HEK293T (cell line): ENCODE data around the gene MAST3.
A peak's percentile ranks its signal among the peaks of the same experiment; 100 is the strongest.

ENCODE experiments used
- CTCF ChIA-PET: fragments of 350-600 bp; formaldehyde crosslinking; extraction: SDS; loops from one replicate; lab custom pipeline; 2021; ENCODE audit warnings: antibody characterized with exemption, inconsistent platforms; lab: Yijun Ruan, JAX
- POLR2A ChIA-PET: fragments of 350-600 bp; formaldehyde crosslinking; extraction: SDS; loops from one replicate; lab custom pipeline; 2020; ENCODE audit warnings: antibody characterized with exemption, inconsistent platforms; lab: Yijun Ruan, JAX
- DNase-seq: peaks from one replicate; pipeline ENCODE4 v3.0.0; 2012; ENCODE audit warnings: mixed read lengths; ENCODE audit errors: extremely low spot score
- ARNT ChIP-seq: fragments of 450-650 bp; IDR thresholded peaks from 2 replicates; pipeline ENCODE4 v1.6.1; 2017; ENCODE audit warnings: mild to moderate bottlenecking
- BHLHE40 ChIP-seq: fragments of 450-650 bp; IDR thresholded peaks from 2 replicates; pipeline ENCODE4 v1.6.1; 2016; ENCODE audit warnings: mild to moderate bottlenecking, moderate library complexity, borderline replicate concordance
- CTBP1 ChIP-seq: fragments of 450-650 bp; IDR thresholded peaks from 2 replicates; pipeline ENCODE4 v1.6.1; 2016; ENCODE audit warnings: borderline replicate concordance
- ELF4 ChIP-seq: fragments of 450-650 bp; IDR thresholded peaks from 2 replicates; pipeline ENCODE4 v1.6.1; 2017; ENCODE audit warnings: antibody characterized with exemption
- FOXA1 ChIP-seq: fragments of 450-650 bp; IDR thresholded peaks from 2 replicates; pipeline ENCODE4 v1.6.1; 2016; ENCODE audit warnings: mild to moderate bottlenecking
- FOXK2 ChIP-seq: fragments of 450-650 bp; IDR thresholded peaks from 2 replicates; pipeline ENCODE4 v1.6.1; 2016; ENCODE audit warnings: mild to moderate bottlenecking
- FOXM1 ChIP-seq: fragments of 450-650 bp; IDR thresholded peaks from 2 replicates; pipeline ENCODE4 v1.6.1; 2017; ENCODE audit warnings: mild to moderate bottlenecking, borderline replicate concordance
- HDGF ChIP-seq: fragments of 450-650 bp; IDR thresholded peaks from 2 replicates; pipeline ENCODE4 v1.6.1; 2017; ENCODE audit warnings: antibody characterized with exemption, borderline replicate concordance
- L3MBTL2 ChIP-seq: fragments of 450-650 bp; conservative IDR thresholded peaks from 2 replicates; pipeline ENCODE4 v1.6.1; 2016; ENCODE audit warnings: mild to moderate bottlenecking
- LEF1 ChIP-seq: fragments of 450-650 bp; IDR thresholded peaks from 2 replicates; pipeline ENCODE4 v1.6.1; 2017; ENCODE audit warnings: mild to moderate bottlenecking, borderline replicate concordance
- NFRKB ChIP-seq: fragments of 450-650 bp; IDR thresholded peaks from 2 replicates; pipeline ENCODE4 v1.6.1; 2016; ENCODE audit warnings: mild to moderate bottlenecking, moderate library complexity
- SP1 ChIP-seq: fragments of 450-650 bp; IDR thresholded peaks from 2 replicates; pipeline ENCODE4 v1.6.1; 2017
- SUZ12 ChIP-seq: fragments of 450-650 bp; IDR thresholded peaks from 2 replicates; pipeline ENCODE4 v1.6.1; 2016; ENCODE audit warnings: mild to moderate bottlenecking
- TARDBP ChIP-seq: fragments of 450-650 bp; IDR thresholded peaks from 2 replicates; pipeline ENCODE4 v1.6.1; 2016
- ZNF384 ChIP-seq: fragments of 450-650 bp; IDR thresholded peaks from 2 replicates; pipeline ENCODE4 v1.6.1; 2016
- TF ChIP-seq, protein P1 (sequence below): fragments of 450-650 bp; IDR thresholded peaks from 2 replicates; pipeline ENCODE4 v1.6.1; 2016

The MAST3 gene

DNA sequence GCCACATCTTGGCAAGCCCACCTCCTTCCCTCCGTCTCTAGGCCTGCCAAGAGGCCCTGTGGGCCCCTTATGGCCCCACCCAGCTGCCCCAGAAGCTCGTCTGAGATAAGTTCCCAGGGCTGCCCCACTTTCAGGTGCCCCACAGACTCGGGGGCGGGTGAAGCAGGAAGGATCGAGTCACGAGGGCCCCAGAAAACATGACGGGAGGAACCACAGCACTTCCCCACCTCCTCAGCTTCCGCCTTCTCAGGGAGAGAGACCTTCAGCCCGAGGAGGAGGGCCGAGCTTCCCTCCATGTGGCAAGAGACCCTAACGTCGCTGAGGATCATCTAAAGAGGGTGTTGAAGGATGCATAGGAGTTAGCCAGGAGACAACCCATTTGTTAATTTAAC lies 6.4 kb upstream of the MAST3 start:
- ChIA-PET CTCF (interaction anchor here (0.9 kb wide), 1 partner anchor 22 kb away, joined by 3 read pairs; no protein-coding TSS in a partner anchor), POLR2A (interaction anchor here (0.8 kb wide), 1 partner anchor 133 kb away, joined by 3 read pairs; no protein-coding TSS in a partner anchor)
- DNase-seq: no peak
- no peak for TF ChIP-seq FOXK2

DNA sequence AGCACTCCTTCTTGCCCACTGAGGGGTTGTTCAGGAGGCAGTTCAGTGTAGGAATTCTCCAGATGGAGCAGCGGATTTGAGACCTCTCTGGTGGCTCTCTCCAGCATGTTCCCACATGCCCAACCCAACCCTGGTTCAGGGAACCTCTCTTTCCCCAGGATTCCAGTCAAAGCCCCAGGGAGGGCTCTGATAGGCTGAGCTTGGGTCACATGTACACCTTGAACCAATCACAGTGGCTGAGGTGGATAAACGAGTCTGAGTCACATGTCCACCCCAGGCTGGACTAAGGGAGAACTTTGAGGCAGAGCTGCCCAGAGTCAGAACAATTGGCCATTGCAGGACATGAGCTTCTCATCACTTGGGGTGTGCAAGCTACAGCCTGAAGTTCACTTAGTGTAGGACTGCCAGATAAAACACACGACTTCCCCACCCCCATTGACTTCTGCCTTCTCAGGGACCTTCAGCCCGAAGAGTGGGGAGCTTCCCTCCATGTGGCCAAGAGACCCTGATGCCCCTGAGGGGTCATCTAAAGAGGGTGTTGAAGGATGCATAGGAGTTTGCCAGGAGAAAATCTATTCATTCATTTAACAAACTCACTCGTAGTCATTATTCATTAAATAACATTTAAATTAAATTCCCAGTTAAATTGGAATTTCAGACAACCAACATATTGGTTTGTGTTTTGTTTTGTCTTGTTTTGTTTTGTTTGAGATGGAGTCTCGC lies 4.0 kb upstream of the MAST3 start:
- no peak for TF ChIP-seq BHLHE40
- peak; percentile 93 for TF ChIP-seq L3MBTL2
- CTCF ChIA-PET: no interaction called here
- POLR2A ChIA-PET: no interaction called here
- peak; percentile 56 for DNase-seq

DNA sequence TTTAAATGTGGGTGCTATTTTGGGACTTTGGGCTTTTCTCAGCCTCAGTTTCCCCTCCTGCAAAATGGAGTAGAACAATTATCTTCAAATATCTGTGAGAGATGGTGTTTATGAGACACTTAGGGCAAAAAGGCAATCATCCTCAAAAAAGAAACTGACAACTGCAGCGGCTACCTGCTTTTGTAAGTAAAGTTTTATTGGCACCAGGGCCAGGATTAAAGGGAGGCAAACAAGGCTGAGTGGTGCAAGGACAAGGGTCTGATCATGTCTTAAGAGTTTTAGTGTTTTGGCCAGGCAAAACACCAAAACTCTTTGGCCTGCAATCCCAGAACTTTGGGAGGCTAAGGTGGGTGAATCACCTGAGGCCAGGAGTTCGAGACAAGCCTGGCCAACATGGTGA lies 1.3 kb upstream of the MAST3 start:
- TF ChIP-seq ELF4 (no peak), L3MBTL2 (no peak), ARNT (no peak), HDGF (no peak), CTBP1 (no peak), SUZ12 (no peak), FOXM1 (no peak)
- TF ChIP-seq, protein P1, sequence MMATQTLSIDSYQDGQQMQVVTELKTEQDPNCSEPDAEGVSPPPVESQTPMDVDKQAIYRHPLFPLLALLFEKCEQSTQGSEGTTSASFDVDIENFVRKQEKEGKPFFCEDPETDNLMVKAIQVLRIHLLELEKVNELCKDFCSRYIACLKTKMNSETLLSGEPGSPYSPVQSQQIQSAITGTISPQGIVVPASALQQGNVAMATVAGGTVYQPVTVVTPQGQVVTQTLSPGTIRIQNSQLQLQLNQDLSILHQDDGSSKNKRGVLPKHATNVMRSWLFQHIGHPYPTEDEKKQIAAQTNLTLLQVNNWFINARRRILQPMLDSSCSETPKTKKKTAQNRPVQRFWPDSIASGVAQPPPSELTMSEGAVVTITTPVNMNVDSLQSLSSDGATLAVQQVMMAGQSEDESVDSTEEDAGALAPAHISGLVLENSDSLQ: no peak
- ChIA-PET POLR2A (no interaction called here), CTCF (no interaction called here)
- no peak for DNase-seq

DNA sequence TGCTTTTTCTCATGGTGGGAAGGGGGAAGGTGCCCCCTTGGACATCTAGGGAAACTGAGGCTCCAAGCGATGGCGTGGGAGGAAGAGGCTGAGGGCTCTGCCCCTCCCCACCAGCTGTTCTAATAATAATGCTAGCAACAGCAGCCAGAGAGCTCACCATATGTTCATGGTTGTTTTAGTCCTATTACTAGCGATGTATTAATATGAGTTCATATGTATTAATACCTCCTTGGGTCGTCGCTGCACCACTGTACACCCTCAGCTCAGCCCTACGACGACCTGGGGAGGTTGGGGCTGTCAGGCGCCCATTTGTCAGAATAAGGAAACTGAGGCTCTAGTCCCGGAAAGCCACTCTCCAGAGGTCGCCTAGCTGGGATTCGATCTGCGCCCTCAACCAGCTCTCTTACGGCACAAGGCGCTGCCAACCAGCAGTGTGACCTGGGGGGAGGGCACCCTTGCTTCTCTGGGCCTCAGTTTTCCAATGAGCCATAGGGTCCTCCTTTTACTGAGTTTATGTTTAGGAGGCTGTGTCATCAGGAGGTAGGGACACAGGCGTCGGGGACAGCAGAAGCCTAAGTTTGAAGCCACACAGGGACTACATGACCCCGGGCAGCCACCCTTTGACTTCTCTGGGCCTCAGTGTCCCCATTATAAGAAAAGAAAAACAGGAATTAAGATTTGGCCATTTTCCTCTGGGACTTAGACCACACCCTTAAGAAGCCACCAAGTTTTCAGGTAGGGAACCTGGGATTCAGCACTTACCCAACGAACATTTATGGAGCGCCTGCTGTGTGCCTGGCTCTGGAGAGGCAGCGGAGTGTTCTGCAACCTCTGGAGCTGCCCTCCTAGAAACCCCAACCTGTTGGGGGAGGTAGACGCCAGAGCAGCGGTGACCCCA lies 664 bp downstream of the MAST3 start:
- CTCF ChIA-PET: no interaction called here
- DNase-seq: no peak
- POLR2A ChIA-PET: interaction anchor here (1.3 kb wide), 1 partner anchor 12 kb away, joined by 6 read pairs; no protein-coding TSS in a partner anchor
- TF ChIP-seq LEF1: no peak
- TF ChIP-seq HDGF: no peak
- TF ChIP-seq SP1: no peak

DNA sequence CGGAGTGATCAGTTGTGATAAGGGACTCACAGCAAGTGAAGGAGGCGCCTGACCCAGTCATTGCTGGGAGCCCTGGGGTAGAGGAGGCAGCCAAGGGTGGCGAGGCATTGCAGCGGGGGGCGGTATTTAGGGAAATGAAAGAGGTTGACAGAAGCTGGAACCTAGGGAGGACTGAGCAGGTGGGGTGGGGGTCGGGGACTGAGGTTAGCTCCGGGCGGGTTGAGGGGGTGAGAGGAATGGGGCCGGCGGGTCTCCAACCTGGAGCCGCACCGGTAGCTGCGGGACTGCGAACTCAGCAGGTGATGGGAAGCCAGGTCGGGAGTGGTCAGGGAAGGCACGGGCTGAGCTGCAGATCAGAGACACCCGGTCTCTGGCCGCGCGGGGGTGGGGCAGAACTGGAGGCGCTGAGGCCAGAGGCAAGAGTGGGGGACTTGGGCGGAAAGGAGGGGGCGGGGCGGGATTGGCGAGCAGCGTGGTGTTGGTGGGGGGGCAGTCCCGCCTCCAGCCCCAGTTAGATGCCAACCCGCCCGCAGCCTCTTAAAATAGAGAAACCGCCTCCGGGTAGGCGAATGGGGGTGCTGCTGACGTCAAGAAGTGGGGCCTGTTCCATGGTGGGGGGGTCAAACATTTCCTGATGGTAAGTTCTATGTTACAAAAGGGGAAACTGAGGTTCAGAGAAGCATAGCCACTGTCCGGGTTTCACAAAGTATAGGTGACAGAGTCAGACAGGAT lies 1.5 kb downstream of the MAST3 start:
- DNase-seq: no peak
- ChIA-PET POLR2A (interaction anchor here (1.3 kb wide), 1 partner anchor 11 kb away, joined by 6 read pairs; no protein-coding TSS in a partner anchor), CTCF (no interaction called here)
- TF ChIP-seq TARDBP: no peak
- TF ChIP-seq CTBP1: no peak
- TF ChIP-seq, protein P1: no peak
- no peak for TF ChIP-seq ZNF384
- no peak for TF ChIP-seq SUZ12
- no peak for TF ChIP-seq HDGF
- no peak for TF ChIP-seq ELF4
- no peak for TF ChIP-seq FOXK2
- TF ChIP-seq FOXA1: no peak
- no peak for TF ChIP-seq SP1
- no peak for TF ChIP-seq LEF1
- TF ChIP-seq ARNT: no peak
- TF ChIP-seq L3MBTL2: no peak
- TF ChIP-seq FOXM1: no peak
- TF ChIP-seq BHLHE40: no peak
- no peak for TF ChIP-seq NFRKB

DNA sequence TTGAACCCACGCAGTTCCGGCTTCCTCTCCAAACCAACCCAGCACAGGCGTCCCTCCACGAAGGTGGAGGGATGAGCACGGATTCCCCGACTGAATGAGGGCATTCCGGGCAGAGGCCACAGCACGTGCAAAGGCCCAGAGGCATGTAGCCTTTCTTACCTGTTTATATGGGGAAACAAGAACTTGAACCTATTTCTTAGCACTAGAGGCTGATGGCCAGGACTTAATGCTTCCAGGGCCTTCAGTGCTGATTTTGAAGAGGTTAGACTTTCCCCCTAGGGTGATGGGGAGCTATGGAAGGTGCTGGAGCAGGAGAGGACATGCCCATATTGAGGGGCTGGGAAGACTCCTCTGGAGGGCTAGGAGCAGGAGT lies 2.0 kb downstream of the MAST3 start:
- ChIA-PET POLR2A (interaction anchor here (1.3 kb wide), 1 partner anchor 11 kb away, joined by 6 read pairs; no protein-coding TSS in a partner anchor), CTCF (no interaction called here)
- DNase-seq: no peak
- TF ChIP-seq CTBP1: no peak
- TF ChIP-seq NFRKB: no peak
- no peak for TF ChIP-seq SP1
- TF ChIP-seq FOXM1: no peak
- TF ChIP-seq, protein P1: no peak
- TF ChIP-seq ZNF384: no peak
- no peak for TF ChIP-seq ARNT
- TF ChIP-seq TARDBP: no peak
- no peak for TF ChIP-seq HDGF
- TF ChIP-seq FOXA1: no peak
- no peak for TF ChIP-seq FOXK2
- no peak for TF ChIP-seq BHLHE40
- TF ChIP-seq L3MBTL2: no peak
- no peak for TF ChIP-seq SUZ12
- TF ChIP-seq LEF1: no peak
- TF ChIP-seq ELF4: no peak
